GM06990 (cell line): ENCODE data around the gene EMC8.

Source experiments
- DNase-seq: peaks from one replicate; pipeline ENCODE4 v3.0.0-alpha.2; 2011; ENCODE audit not compliant: insufficient read length; ENCODE audit errors: extremely low read depth
- H3K27me3 ChIP-seq: replicated peaks from 2 replicates; pipeline ENCODE4 v1.6.0; 2011; ENCODE audit warnings: low read length; ENCODE audit not compliant: control insufficient read depth, insufficient read depth
- H3K36me3 ChIP-seq: 2 replicates; pipeline ENCODE4 v1.5.1; 2011; ENCODE audit warnings: low read length; ENCODE audit not compliant: control insufficient read depth, insufficient read depth
- H3K4me3 ChIP-seq: replicated peaks from 2 replicates; pipeline ENCODE4 v1.5.1; 2011; ENCODE audit warnings: low read depth, mild to moderate bottlenecking, control low read depth, low read length
- CTCF ChIP-seq: IDR thresholded peaks from 2 replicates; pipeline ENCODE4 v1.5.1; 2011; ENCODE audit warnings: low read length, control low read depth, mild to moderate bottlenecking, inconsistent platforms; ENCODE audit not compliant: insufficient read depth, poor library complexity, severe bottlenecking

EMC8 gene

GRCh38 chr16:85759631-85760419 lies 39.5 kb downstream of the EMC8 start:
- Histone ChIP-seq H3K36me3 (no peaks in the 10 kb centered on the region), H3K27me3 (no peaks in the 10 kb centered on the region), H3K4me3 (no peak overlapping the region)
- TF ChIP-seq CTCF: peak; percentile 87
- DNase-seq: peak; percentile 54

GRCh38 chr16:85759136-85759535 lies 40.2 kb downstream of the EMC8 start:
- Histone ChIP-seq H3K36me3 (no peaks in the 10 kb centered on the region), H3K27me3 (no peaks in the 10 kb centered on the region), H3K4me3 (no peak overlapping the region)
- DNase-seq: peak; percentile 60
- TF ChIP-seq CTCF: no peak

- Histone ChIP-seq H3K4me3 (no peak overlapping the region), H3K36me3 (no peaks in the 10 kb centered on the region), H3K27me3 (no peaks in the 10 kb centered on the region)
- peak; percentile 74 for DNase-seq
- no peak for TF ChIP-seq CTCF
Measured at GRCh38 chr16:85757341-85757822, 42.0 kb downstream of the EMC8 start.

- no peaks in the 10 kb centered on the region for H3K27me3 ChIP-seq
- DNase-seq: peak; percentile 78
- H3K4me3 ChIP-seq: peak overlapping the region; percentile 15
- no peaks in the 10 kb centered on the region for H3K36me3 ChIP-seq
- TF ChIP-seq CTCF: no peak
Measured at GRCh38 chr16:85755929-85756768, 43.2 kb downstream of the EMC8 start.

- H3K36me3 ChIP-seq: no peaks in the 10 kb centered on the region
- peak; percentile 48 for DNase-seq
- no peak overlapping the region for H3K4me3 ChIP-seq
- H3K27me3 ChIP-seq: no peaks in the 10 kb centered on the region
- no peak for TF ChIP-seq CTCF
Measured at GRCh38 chr16:85754413-85754812, 44.9 kb downstream of the EMC8 start.
